Left colon (tissue), 2 donors: ENCODE measurements around the gene AHRR. TPM values are rescaled to one million over a fixed set of nuclear protein-coding genes. Genes with fewer than 3 reads are reported as not detected.
"Not testable (repeated sequence)": the region's sequence is repeated elsewhere in the genome, so short reads cannot be mapped to it uniquely, and the experiment has no call there.

Experiments used
- ATAC-seq: fragments of 200-7000 bp; cut with Tn5 transposase; one replicate; pipeline ENCODE4 v1.9.1; 2020; ENCODE audit warnings: mild to moderate bottlenecking, moderate library complexity
- DNase-seq, 2 donors: peaks; one replicate each; pipeline ENCODE4 v3.0.0-alpha.2; 2020
- intact Hi-C, 2 donors: fragments of 100-400 bp; cut with DNase I in 1 of 2; cut with micrococcal nuclease in 1 of 2; formaldehyde crosslinking; loops; one replicate each; pipeline versions ENCODE4 v1.11.2 to v1.14.0; 2022; cut with DNase I, micrococcal nuclease
- total RNA-seq, 2 donors: library from RNA; stranded (reverse); fragmentation: NEBNext Ultra II Directional; extraction: Animal tissue kit (Norgen Biotek cat#: 25700); gene quantifications; one replicate each; pipeline ENCODE4 v1.2.1, GENCODE V29; 2021
- donor health status: DM: no; HTN: no; CAD: no.
- donor health status: DM: yes; HTN: yes; CAD: no.

AHRR gene
- total RNA-seq, 2 donors from 2014 or later, result 1.6 to 3.3 TPM

DNA sequence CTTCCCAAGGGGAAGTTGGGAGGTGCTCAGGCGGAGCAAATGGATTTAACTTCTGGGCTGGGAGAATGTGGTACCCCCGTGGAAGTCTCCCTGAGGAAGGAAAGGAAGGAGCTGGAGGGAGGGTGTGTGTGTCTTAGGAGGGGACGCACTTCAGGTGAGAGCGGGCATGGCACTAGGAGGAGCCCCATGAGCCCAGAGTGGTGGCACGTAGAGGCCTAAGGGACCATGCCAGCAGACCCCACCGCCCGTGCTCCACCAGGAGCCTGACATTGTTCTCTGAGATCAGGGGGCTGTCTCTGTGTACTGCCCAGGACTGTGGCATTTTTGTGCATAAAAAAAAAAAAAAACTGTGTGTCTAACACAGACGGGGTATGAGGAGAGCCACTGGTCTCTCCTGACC, 18.5 kb upstream of the AHRR start:
- intact Hi-C loops, result no loop called here
- DNase-seq, result no peak
- peak; percentile 50 for ATAC-seq

DNA sequence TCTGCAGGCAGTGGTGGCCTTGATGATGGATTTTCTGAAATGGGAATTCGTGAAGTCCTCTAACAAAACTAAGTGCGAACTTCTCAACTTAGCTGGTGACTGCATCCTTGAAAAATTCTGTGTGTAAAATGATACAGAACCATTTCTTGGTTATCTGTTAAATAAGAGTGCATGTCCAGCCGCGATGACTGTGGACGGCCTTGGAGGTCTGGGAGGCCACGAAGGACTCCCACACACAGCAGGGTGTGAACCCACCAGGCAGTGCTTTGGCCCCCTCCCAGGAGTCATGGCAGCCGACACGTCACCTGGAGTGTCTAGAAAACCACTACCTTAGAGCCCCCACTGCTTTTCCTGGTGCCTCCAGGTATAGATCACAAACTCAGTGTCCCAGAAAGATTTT, 17.8 kb upstream of the AHRR start:
- not testable (repeated sequence) for ATAC-seq, DNase-seq

DNA sequence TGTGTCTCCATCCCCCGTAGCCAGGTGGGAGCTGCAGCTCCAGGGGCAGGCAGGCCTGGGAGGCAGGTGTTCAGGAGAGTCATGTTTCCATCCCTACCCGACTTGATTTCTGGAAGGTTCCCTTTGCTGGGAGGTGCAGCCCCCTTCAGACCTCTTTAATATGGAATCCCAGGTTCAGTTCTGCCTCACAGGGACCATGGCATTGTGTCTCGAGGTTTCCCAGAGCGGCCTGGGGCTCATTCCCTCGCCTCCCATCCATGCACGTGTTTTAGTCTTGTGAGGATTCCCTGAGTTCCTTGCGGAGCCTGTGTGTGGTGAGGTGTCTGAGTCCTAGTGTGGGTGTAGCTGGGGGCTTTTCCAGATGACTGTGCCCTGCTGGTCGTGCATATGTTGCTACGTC, 16.5 kb upstream of the AHRR start:
- DNase-seq (no peak), ATAC-seq (no peak)
- intact Hi-C loops, result no loop called here

More for the DNA sequence above, 17.8 kb upstream of the AHRR start:
- intact Hi-C loops, result not testable (repeated sequence)

DNA sequence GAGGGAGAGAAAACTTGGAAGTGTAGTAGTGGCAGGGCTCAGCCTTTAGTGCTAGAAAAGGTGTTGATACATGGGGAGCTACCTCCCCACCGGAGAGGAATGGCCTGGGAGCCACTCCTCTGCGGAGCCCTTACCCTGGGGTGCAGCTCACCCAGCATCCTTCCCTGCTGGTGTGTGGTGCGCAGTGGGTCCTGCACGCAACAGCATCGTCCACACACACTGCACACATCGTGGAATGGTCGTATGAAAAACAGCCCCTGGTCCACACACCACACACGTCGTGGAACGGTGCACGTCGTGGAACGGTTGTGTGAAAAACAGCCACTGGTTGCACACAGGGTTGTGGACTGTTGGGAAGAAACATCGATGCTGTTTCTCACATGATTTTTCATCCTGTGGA, 16.1 kb upstream of the AHRR start:
- intact Hi-C loops, result no loop called here
- DNase-seq (no peak), ATAC-seq (no peak)

DNA sequence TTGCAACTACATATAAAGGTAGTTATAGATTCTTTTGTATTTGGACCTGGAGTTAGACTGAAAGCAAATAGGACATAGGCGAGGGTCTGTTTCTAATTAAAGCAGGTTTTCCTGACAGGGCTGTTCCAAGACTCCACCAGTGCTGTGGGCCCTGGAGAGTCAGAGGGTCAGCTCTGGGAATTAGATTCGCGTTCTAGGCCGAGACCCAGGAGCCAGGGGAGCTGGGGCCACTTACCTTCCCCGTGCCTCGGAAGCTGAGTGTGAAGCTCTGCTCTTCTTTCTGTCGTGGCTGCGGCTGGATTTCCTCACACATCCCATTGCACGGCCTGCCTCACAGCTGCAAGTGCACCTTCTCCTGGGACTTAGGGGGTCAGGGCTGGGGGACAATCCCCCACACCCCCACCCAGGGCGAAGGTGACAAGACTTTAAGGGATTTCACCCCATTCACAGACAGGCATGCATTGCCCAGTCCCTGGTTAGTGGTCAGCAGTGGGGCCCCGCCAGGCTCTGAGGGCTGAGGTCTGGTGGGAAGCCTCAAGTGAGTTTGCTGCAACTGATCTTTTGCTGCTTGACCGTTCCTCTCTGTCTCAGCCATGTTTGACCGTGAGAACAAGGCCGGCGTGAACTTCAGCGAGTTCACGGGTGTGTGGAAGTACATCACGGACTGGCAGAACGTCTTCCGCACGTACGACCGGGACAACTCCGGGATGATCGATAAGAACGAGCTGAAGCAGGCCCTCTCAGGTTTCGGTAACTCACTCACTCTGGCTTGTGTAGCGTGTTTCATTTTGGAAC, 15.3 kb upstream of the AHRR start:
- DNase-seq (no peak), ATAC-seq (no peak)
- intact Hi-C loops, result no loop called here

DNA sequence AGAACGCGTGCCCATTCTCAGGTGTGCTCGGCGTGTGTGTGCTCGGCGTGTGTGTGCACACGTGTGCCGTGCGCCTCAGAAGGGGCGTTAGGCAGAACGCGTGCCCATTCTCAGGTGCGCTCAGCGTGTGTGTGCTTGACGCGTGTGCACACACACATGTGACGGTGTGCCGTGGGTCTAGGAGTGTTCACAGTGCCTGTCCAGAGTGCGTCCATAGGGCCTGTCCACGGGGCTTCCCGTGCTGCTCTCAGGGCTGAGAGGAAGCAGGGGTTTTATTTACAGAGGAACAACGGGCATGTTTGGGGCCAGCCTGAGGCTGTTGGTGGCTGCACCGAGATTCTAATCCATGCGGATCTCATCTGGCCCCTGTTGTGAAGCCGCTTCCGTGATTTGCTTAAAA, 14.2 kb upstream of the AHRR start:
- intact Hi-C loops, result no loop called here
- ATAC-seq (no peak), DNase-seq (no peak)

DNA sequence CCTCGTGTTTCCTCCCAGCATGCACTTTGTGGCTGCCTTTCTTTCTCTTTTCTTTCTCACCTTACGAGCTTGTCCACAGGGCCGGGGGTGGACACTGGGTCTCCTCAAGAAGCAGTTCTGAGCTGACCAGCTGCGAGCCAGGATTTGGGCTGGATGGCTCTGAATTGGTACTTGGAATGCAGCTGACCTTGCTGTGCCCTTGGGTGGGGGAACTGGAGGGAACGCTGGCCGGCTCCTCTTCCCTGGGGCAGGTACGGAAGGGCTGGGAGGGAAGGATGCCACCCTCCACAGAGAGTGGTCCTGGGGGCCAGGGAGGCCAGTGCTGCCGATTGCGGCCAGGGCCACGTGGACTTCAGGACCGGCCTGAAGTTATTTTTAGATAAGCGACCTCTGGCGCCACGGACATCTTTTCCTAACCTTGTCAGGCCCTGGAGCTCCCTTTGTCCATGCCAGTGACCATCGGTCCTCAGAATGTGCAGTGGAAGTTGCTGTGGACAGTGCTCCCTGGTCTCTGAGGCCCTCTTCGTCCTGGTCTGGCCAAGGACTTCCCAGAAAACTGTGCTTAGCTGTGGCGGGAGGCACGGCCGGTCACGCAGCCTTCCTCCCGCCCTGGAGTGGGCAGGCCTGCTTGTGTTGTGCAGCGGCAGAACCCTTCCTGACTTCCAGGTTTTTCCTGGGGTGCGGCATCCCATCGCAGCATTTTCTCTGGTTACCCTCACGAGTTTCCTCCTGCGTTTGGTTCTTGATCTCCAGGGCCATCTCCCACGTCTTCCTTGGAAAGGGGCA, 13.5 kb upstream of the AHRR start:
- no peak for ATAC-seq
- no peak for DNase-seq
- intact Hi-C loops, result no loop called here

DNA sequence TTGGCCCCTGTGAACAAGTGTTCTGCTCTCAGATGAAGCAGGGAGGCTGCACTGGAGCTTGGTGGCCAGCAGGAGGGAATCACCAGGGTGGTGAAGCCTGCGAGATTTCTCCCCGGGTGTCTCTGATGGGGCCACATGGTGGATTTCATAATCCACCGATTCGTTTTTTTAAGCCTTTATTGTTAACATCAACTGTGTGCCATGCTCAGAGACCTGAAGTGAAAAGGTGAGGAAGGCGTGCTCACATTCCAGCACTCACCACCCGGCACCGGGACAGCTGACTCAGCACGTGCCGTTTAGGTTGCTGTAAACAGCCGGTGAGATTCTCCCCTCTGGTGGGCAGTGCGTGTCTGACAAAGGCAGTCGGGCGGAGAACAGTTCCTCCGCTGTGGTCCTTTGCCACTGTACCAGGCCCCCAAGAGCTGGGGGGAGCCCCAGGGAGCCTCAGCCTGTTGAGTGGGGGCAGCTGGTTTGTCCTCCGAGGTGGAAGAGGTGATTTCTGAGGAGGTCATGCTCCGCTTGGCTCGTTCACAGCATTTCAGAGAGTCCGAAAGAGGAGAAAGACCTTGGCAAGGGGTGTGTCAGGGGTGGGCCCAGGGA, 12.7 kb upstream of the AHRR start:
- ATAC-seq, result no peak
- intact Hi-C loops, result no loop called here
- no peak for DNase-seq

DNA sequence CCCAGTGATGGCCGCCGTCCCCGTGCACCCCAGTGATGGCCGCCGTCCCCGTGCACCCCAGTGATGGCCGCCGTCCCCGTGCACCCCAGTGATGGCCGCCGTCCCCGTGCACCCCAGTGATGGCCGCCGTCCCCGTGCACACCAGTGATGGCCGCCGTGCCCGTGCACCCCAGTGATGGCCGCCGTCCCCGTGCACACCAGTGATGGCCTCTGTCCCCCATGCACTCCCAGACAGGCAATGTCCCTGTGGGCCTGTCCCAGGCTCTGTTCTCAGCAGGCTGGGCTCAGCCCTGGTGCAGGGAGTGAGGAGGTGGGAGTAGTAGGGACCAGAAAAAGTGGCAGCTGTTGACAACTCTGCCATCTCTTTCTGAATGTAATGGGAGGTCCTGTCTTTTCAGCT, 11.7 kb upstream of the AHRR start:
- DNase-seq, result not testable (repeated sequence)

DNA sequence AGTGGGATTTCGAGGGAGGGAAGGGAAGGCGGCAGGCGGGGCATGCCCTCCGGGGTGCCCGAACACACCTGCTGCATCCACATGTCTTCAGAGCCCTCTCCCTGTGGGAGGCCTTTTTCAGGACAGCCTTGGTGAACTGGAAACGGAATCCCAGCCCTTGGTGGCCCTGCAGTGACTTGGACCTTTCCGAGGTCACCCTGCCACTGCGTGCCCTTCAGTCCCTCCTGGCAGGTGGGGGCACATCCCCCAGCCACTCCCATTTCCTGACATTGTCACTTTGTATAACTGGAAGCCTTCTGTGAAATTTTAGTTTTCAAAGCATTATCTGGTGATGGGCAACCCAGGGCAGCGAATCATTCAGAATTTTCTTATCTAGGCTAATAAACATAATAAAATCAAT, 11.0 kb upstream of the AHRR start:
- ATAC-seq, result no peak
- no peak for DNase-seq
- intact Hi-C loops, result loop anchor here in 1 of 2 donors (10.0 kb wide), 1 partner anchor 124 kb away; no protein-coding TSS in a partner anchor

More for the DNA sequence above, 11.7 kb upstream of the AHRR start:
- intact Hi-C loops, result loop anchor here in 1 of 2 donors (10.0 kb wide), 1 partner anchor 125 kb away; no protein-coding TSS in a partner anchor
- not testable (repeated sequence) for ATAC-seq

DNA sequence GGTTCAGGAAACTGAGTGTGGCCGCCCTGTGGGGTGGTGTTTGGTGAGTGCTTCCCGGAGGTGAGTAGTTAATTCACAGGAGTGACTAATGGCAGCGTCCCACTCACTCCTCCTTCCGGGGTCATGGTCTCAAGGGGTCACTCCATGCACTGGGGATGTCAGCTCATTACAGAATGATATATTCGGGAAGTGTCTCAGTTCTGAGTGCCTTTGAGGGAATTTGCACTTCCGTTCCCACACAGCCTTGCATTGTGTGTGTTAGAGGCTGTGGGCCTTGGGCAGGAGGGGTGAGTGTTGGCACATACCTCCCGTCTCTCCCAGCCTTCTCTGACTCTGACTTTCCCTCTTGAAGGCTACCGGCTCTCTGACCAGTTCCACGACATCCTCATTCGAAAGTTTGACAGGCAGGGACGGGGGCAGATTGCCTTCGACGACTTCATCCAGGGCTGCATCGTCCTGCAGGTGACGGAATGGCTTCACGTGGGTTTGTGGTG, 10.5 kb upstream of the AHRR start:
- intact Hi-C loops, result loop anchor here in 1 of 2 donors (10.0 kb wide), 1 partner anchor 124 kb away; no protein-coding TSS in a partner anchor
- ATAC-seq (peak; percentile 16), DNase-seq (no peak)

DNA sequence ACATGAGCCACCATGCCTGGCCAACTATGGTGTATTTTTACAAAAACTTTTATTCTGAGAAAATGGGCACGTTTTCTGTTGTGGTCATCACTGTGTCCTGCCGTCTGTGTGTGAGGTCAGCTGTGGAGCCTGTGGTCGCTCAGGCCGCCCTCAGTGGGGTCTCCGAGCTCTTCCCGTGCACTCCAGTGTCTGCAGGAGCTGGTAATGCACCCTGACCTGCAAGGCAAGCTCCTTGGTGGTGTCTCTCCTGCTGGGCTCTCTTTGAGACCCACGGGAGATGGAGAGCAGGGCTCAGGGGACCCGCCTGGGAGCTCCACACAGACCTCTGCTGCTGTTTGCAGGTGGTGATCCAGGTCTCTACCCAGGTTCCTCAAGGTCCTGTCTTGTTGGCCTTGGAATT, 9.6 kb upstream of the AHRR start:
- DNase-seq, result no peak
- intact Hi-C loops, result loop anchor here in 1 of 2 donors (10.0 kb wide), 1 partner anchor 123 kb away; no protein-coding TSS in a partner anchor
- no peak for ATAC-seq

DNA sequence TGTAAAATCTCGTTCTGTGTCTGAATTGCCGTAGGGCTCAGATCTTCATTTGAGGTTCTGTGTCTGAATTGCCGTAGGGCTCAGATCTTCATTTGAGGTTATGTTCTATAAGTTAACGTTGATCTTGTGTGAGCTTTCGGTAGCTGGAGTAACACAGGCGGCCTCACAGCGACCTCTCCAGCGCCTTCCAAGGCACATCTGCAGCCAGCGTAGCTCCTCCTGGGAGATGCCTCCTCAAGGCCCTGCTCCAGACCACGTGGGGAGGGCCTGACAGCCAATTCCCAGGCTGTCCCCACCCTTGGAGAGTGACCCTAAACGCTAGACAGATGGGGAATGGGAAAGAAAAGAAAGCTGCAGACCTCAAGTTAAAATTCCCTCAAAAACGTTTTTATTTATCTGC, 8.7 kb upstream of the AHRR start:
- intact Hi-C loops, result loop anchor here in 1 of 2 donors (10.0 kb wide), 1 partner anchor 122 kb away; no protein-coding TSS in a partner anchor
- no peak for ATAC-seq
- no peak for DNase-seq

DNA sequence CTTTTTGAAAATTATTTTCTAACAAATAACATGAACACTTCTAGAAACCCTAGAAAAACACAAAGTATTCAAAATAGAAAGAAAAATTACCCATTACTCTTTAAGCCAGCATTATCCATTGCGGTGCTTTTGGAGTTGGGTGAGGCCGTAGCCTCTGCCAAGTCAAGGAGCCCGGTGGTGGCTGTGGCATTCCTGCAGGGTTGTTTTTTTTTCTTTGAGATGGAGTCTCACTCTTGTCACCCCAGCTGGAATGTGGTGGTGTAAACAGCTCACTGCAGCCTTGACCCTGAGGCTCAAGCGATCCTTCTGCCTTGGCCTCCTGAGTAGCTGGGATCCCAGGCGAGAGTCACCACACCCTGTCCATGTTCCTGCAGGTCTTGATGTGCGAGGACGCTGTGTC, 8.2 kb upstream of the AHRR start:
- DNase-seq (no peak), ATAC-seq (no peak)
- intact Hi-C loops, result loop anchor here in 1 of 2 donors (10.0 kb wide), 1 partner anchor 122 kb away; no protein-coding TSS in a partner anchor

DNA sequence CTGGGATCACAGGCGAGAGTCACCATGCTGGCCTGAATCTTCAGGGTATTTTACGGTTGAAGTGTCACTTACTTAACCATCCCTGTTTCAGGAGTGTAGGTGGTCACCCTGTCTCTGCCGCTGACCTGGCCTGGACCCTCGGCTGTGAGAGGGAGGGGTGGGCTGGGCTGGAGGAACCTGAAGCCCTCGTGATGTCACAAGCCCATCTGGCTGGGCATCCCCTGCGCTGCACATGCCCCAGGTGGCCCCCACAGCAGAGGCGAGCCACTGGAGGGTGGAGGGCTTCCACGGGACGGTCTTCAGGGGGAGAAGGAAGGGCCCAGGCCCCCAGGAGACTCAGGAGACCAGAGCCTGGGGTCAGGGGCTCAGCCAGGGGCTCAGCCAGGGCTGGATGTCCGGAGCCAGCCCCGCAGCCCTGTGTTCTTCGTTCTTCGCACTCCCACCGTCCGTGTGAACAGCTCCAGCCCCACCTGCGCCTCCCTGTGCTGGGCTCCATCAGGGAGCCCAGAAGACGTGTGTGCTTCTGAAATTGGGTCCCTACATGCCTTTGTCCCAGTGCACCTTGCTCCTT, 7.6 kb upstream of the AHRR start:
- DNase-seq (no peak), ATAC-seq (no peak)
- intact Hi-C loops, result loop anchor here in 1 of 2 donors (10.0 kb wide), 1 partner anchor 121 kb away; no protein-coding TSS in a partner anchor

DNA sequence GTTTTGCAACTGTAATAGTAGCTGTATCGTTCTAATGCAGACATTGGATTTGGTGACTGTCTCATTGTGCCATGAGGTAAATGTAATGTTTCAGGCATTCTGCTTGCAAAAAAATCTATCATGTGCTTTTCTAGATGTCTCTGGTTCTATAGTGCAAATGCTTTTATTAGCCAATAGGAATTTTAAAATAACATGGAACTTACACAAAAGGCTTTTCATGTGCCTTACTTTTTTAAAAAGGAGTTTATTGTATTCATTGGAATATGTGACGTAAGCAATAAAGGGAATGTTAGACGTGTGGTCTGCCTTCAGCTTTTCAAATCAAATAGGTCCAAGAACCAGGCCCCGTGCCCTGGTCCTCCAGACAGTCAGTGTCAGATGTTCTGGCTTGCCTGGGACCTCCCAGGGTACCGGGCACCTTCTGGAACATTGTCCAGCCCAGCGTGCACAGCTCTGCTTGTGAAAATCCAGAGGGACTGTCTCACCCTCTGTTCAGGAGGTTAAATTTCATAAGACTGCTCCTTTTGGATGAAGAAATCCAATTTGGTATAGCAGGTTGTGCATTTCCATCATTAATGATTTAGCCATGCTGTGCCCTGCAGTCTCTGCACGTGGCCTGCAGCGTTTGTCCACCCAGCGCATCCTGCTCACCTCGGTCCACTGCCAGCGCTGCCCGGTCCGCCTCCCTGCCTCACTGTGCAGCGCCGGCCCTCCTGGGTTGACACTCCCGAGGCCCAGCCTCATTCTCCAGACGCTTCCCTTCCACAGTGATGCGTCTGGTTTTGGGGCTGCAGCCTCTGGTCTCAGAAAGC, 6.6 kb upstream of the AHRR start:
- DNase-seq (no peak), ATAC-seq (no peak)
- intact Hi-C loops, result loop anchor here in 1 of 2 donors (10.0 kb wide), 1 partner anchor 120 kb away; no protein-coding TSS in a partner anchor

DNA sequence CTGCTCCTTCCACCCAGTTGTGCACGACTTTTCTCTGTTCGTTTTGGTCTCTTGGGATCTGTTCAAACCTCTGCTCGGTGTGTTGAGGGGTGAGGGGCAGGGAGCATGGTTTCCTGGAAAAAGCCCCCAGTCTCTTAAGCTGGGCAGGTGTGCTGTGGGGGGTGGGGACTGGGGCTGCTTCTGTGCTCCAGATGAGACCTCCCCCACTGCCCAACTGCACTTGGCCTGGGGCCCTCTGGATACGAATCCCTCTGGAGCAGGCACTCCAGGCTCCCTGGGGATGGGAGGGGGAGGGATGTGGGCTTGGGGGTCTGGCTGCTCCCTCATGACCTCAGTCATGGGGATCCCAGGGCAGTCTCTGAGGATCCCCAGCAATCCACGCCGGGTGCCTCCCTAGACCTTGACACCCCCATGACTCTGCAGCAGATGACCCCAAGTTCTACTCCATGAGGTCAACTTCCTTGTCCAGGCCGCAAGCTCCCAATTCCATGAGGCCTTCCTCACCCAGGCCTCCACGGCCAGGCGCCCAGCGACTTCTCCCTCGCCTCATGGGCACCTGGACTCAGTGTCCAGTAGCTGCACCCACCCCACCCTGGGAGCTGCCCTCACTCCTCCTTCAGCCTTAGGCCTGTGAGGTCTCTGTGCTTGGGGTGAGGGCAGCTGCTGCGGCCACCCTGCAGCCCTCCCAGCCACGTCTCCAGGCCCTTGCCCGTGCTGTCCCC, 5.9 kb upstream of the AHRR start:
- intact Hi-C loops, result loop anchor here in 1 of 2 donors (10.0 kb wide), 1 partner anchor 119 kb away; no protein-coding TSS in a partner anchor
- DNase-seq (no peak), ATAC-seq (no peak)
